Pancreas (tissue), 10 donors: ENCODE data around the gene ASB10. TPM values are rescaled to one million over a fixed set of nuclear protein-coding genes. Genes with fewer than 3 reads are reported as not detected.
A peak's percentile ranks its signal among the peaks of the same experiment; 100 is the strongest.

Experiments used
- ATAC-seq, 4 donors: fragments of 200-7000 bp; cut with Tn5 transposase; one replicate each; pipeline versions ENCODE4 v1.8.0 to v1.9.1; 2020; ENCODE audit warnings: mild to moderate bottlenecking in 4 of 4, moderate library complexity in 4 of 4
- DNase-seq, 6 donors: peaks; one replicate each; pipeline ENCODE4 v3.0.0-alpha.2; 2020
- FAIRE-seq: peaks from 2 replicates; lab custom pipeline; 2012; peaks lifted over from hg19 to GRCh38; lab: Jason Lieb, UNC
- H3K27ac ChIP-seq, 4 donors: fragments of 200-600 bp; sonication (generic); 1 replicate in 3 of 4; 2 replicates in 1 of 4; pipeline versions ENCODE4 v1.5.0 to v1.8.0; 2020
- H3K27me3 ChIP-seq, 4 donors: fragments of 200-600 bp; one replicate each; pipeline ENCODE4 v1.8.0; 2021
- H3K36me3 ChIP-seq, 3 donors: fragments of 200-600 bp; sonication (generic) in 1 of 3; one replicate each; pipeline versions ENCODE4 v1.5.0 to v1.8.0; 2020 to 2021
- H3K4me1 ChIP-seq, 3 donors: fragments of 200-600 bp; one replicate each; pipeline ENCODE4 v1.8.0; 2021
- H3K4me3 ChIP-seq, 4 donors: fragments of 200-600 bp; sonication (generic) in 2 of 4; one replicate each; pipeline versions ENCODE4 v1.5.0 to v1.8.0; 2020 to 2021
- H3K9me3 ChIP-seq, 4 donors: fragments of 200-600 bp; one replicate each; pipeline ENCODE4 v1.8.0; 2021
- CTCF ChIP-seq, 4 donors: fragments of 200-600 bp; sonication (generic) in 3 of 4; IDR thresholded peaks; one replicate each; pipeline versions ENCODE4 v1.5.0 to v1.8.0; 2021; ENCODE audit warnings: antibody characterized with exemption in 4 of 4
- WGBS, 2 donors: extraction: QIAGEN DNeasy Blood & Tissue Kit; methylation state at CpG; one replicate each; pipeline ENCODE4 v1.1.7; 2013; 5-methylcytosine and 5-hydroxymethylcytosine counted together
- intact Hi-C, 3 donors: fragments of 100-400 bp; cut with DNase I; formaldehyde crosslinking; loops; one replicate each; pipeline versions ENCODE4 v1.11.1 to v1.14.2; 2022
- polyA plus RNA-seq, 2 donors: library from polyadenylated mRNA; stranded (reverse); fragments of 200-250 nt; gene quantifications; one replicate each; pipeline ENCODE4 v1.2.3, GENCODE V29; 2013
- total RNA-seq, 6 donors: library from RNA; stranded (reverse); fragmentation: NEBNext Ultra II Directional in 4 of 6; extraction: Animal tissue kit (Norgen Biotek cat#: 25700) in 4 of 6; gene quantifications; one replicate each; pipeline versions ENCODE4 v1.2.1 to v1.2.4, GENCODE V29; 2021 to 2023
- donor health status: healthy with polysubstance abuse.
- donor health status: DM: no; HTN: no; CAD: no; lungs with moderate emphysema.
- donor health status: DM: no; HTN: no; CAD: no.
- donor health status: control.
- donor health status: control.
- donor health status: Bipolar disorder and iron deficiency.
- donor health status: DM: yes; HTN: yes; CAD: no.
- donor health status: DM: no; HTN: no; CAD: no.
- donor health status: DM: no; HTN: no; CAD: no.
- donor health status: DM: yes; HTN: yes; CAD: no.

ASB10 gene
- total and polyA plus RNA-seq, 8 donors = not detected

GRCh38 chr7:151130741-151131157 lies 56.3 kb downstream of the ASB10 start:
- ATAC-seq (no peak), FAIRE-seq (no peak), DNase-seq (peak in 1 of 6 donors; percentile 52)
- H3K9me3 ChIP-seq = no peaks in the 10 kb centered on the region
- H3K27ac ChIP-seq = no peak overlapping the region
- 92 to 93% methylated on average over 17 of the region's 17 CpGs for WGBS, 2 donors
- H3K4me3 ChIP-seq = no peak overlapping the region
- H3K36me3 ChIP-seq = peaks cover 0 to 40% (median 0%) of the 10 kb centered on the region in 3 donors
- intact Hi-C loops = no loop called here
- no peaks in the 10 kb centered on the region for H3K27me3 ChIP-seq
- no peak for TF ChIP-seq CTCF (IDR thresholded peaks at IDR 0.05)
- H3K4me1 ChIP-seq = no peaks in the 10 kb centered on the region

- Histone ChIP-seq H3K4me3 (no peak overlapping the region), H3K27me3 (no peaks in the 10 kb centered on the region), H3K9me3 (no peaks in the 10 kb centered on the region), H3K36me3 (peaks cover 0 to 34% (median 0%) of the 10 kb centered on the region in 3 donors), H3K4me1 (no peaks in the 10 kb centered on the region), H3K27ac (no peak overlapping the region)
- ATAC-seq = no peak
- DNase-seq = peak in 1 of 6 donors; percentile 34
- no peak for FAIRE-seq
- WGBS, 2 donors = 94 to 99% methylated on average over 9 of the region's 9 CpGs
- intact Hi-C loops = loop anchor here in 1 of 3 donors (5.0 kb wide), 1 partner anchor 37 kb away; the partner anchor contains the start of gene GBX1
- no peak for TF ChIP-seq CTCF (IDR thresholded peaks at IDR 0.05)
These were observed 57.0 kb downstream of the ASB10 start for GRCh38 chr7:151129960-151130591.

GRCh38 chr7:151129117-151129959 lies 57.7 kb downstream of the ASB10 start:
- FAIRE-seq (no peak), ATAC-seq (no peak), DNase-seq (peak in 2 of 6 donors; percentile 23 to 54)
- WGBS, 2 donors = 86 to 88% methylated on average over 28 of the region's 28 CpGs
- Histone ChIP-seq H3K4me1 (no peaks in the 10 kb centered on the region), H3K27ac (no peak overlapping the region), H3K9me3 (no peaks in the 10 kb centered on the region), H3K27me3 (no peaks in the 10 kb centered on the region), H3K4me3 (no peak overlapping the region), H3K36me3 (peaks cover 0 to 26% (median 0%) of the 10 kb centered on the region in 3 donors)
- intact Hi-C loops = loop anchor here in 1 of 3 donors (5.0 kb wide), 1 partner anchor 38 kb away; the partner anchor contains the start of gene GBX1
- no peak for TF ChIP-seq CTCF (IDR thresholded peaks at IDR 0.05)

DNA sequence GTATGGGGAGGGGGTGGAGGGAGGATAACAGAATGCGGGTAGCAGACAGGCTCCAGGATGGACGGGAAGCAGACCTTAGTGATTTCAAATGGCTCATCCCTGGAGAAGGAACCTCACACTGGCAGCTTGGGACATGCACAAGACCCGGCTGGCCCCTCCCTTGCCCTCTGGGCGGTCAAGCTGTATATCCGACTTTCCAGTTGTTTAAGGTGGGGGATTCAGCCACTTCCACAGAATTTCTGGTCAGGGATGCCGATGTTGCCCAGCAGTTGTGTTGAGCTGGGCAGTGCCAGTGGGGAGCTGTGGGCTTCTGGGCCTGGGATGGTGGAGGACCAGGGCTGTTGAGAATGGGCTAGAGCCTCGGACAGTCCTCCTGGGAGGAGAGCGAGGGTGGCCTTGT lies 58.3 kb downstream of the ASB10 start:
- Histone ChIP-seq H3K4me3 (no peak overlapping the region), H3K36me3 (peaks cover 0 to 26% (median 0%) of the 10 kb centered on the region in 3 donors)

More for the DNA sequence above, 58.3 kb downstream of the ASB10 start:
- no peak for DNase-seq
- ATAC-seq = no peak
- no peak for TF ChIP-seq CTCF (IDR thresholded peaks at IDR 0.05)
- intact Hi-C loops = loop anchor here in 1 of 3 donors (5.0 kb wide), 1 partner anchor 39 kb away; the partner anchor contains the start of gene GBX1
- FAIRE-seq = no peak
- no peak overlapping the region for H3K27ac ChIP-seq
- no peaks in the 10 kb centered on the region for H3K27me3 ChIP-seq
- 88 to 89% methylated on average over 8 of the region's 8 CpGs for WGBS, 2 donors
- no peaks in the 10 kb centered on the region for H3K9me3 ChIP-seq
- no peaks in the 10 kb centered on the region for H3K4me1 ChIP-seq
